Dendritic cell treated with granulocyte-macrophage colony-stimulating factor and Interleukin-4, amounts not matched to agents 40 ng/mL and 50 ng/mL, for 4 days (primary cell): ENCODE results near the gene ABCA2.
A peak's percentile ranks its signal among the peaks of the same experiment; 100 is the strongest.
"Not testable (repeated sequence)": the region's sequence is repeated elsewhere in the genome, so short reads cannot be mapped to it uniquely, and the experiment has no call there.

Source experiments
- H3K27ac Mint-ChIP-seq: one replicate; pipeline ENCODE4 v1.8.0; 2022; ENCODE audit warnings: mild to moderate bottlenecking, mixed read lengths
- H3K27me3 Mint-ChIP-seq: one replicate; pipeline ENCODE4 v1.8.0; 2022; ENCODE audit warnings: mild to moderate bottlenecking, mixed read lengths
- H3K36me3 Mint-ChIP-seq: one replicate; pipeline ENCODE4 v1.8.0; 2022; ENCODE audit warnings: low read depth, mixed read lengths
- H3K4me1 Mint-ChIP-seq: one replicate; pipeline ENCODE4 v1.8.0; 2022; ENCODE audit warnings: low read depth, mixed read lengths
- H3K4me3 Mint-ChIP-seq: one replicate; pipeline ENCODE4 v1.8.0; 2022; ENCODE audit warnings: mild to moderate bottlenecking, moderate library complexity, mixed read lengths
- H3K9me3 Mint-ChIP-seq: one replicate; pipeline ENCODE4 v1.8.0; 2022; ENCODE audit warnings: mixed read lengths
- intact Hi-C: fragments of 100-400 bp; cut with micrococcal nuclease; formaldehyde crosslinking; loops from one replicate; pipeline ENCODE4 v1.15.0; 2022

The ABCA2 gene

GRCh38 chr9:137034709-137035506, 6.9 kb upstream of the ABCA2 start:
- Mint-ChIP-seq H3K9me3 (no peaks in the 10 kb centered on the region), H3K4me1 (peaks cover 78% of the 10 kb centered on the region), H3K27me3 (peaks cover 2% of the 10 kb centered on the region), H3K36me3 (peaks cover 62% of the 10 kb centered on the region), H3K27ac (peak overlapping the region; percentile 90), H3K4me3 (peak overlapping the region; percentile 80)
- intact Hi-C loops, result loop anchor here (1.0 to 2.0 kb wide), 2 partner anchors 87 to 248 kb away; no protein-coding TSS in a partner anchor

- H3K9me3 Mint-ChIP-seq, result no peaks in the 10 kb centered on the region
Measured at GRCh38 chr9:137034039-137034708, 6.1 kb upstream of the ABCA2 start.

GRCh38 chr9:137033481-137033880, 5.4 kb upstream of the ABCA2 start:
- H3K9me3 Mint-ChIP-seq, H3K27me3 Mint-ChIP-seq, intact Hi-C loops: not testable (repeated sequence)
- Mint-ChIP-seq H3K27ac (peak overlapping the region; percentile 90), H3K36me3 (peaks cover 56% of the 10 kb centered on the region), H3K4me3 (peak overlapping the region; percentile 92), H3K4me1 (peaks cover 87% of the 10 kb centered on the region)

More at GRCh38 chr9:137034039-137034708, 6.1 kb upstream of the ABCA2 start:
- Mint-ChIP-seq H3K27ac (peak overlapping the region; percentile 90), H3K4me1 (peaks cover 85% of the 10 kb centered on the region), H3K27me3 (peaks cover 2% of the 10 kb centered on the region), H3K4me3 (peak overlapping the region; percentile 92), H3K36me3 (peaks cover 62% of the 10 kb centered on the region)
- intact Hi-C loops, result loop anchor here (2.0 kb wide), 1 partner anchor 247 kb away; no protein-coding TSS in a partner anchor

- Mint-ChIP-seq H3K4me1 (peaks cover 87% of the 10 kb centered on the region), H3K4me3 (peak overlapping the region; percentile 92), H3K27ac (peak overlapping the region; percentile 90), H3K27me3 (no peaks in the 10 kb centered on the region), H3K36me3 (peaks cover 50% of the 10 kb centered on the region), H3K9me3 (no peaks in the 10 kb centered on the region)
- intact Hi-C loops, result no loop called here
Measured at GRCh38 chr9:137032858-137033257, 4.8 kb upstream of the ABCA2 start.

- peak within 1 kb of the TSS; percentile 90 for H3K27ac Mint-ChIP-seq
- H3K4me1 Mint-ChIP-seq, result peaks cover 89% of the 10 kb centered on the region
- intact Hi-C loops, result no loop called here
Measured at GRCh38 chr9:137031904-137032640, 4.0 kb upstream of the ABCA2 start, which contains the start of gene FUT7. FUT7 (minus strand) TSS chr9:137032088; CDS start chr9:137031991, 97 bp downstream.

GRCh38 chr9:137030538-137031527, 2.8 kb upstream of the ABCA2 start:
- H3K4me3 Mint-ChIP-seq, result peak overlapping the region; percentile 92
- H3K36me3 Mint-ChIP-seq, result peaks cover 29% of the 10 kb centered on the region
- H3K4me1 Mint-ChIP-seq, result peaks cover 85% of the 10 kb centered on the region
- peak overlapping the region; percentile 90 for H3K27ac Mint-ChIP-seq
- peaks cover 8% of the 10 kb centered on the region for H3K27me3 Mint-ChIP-seq
- H3K9me3 Mint-ChIP-seq, result no peaks in the 10 kb centered on the region
- intact Hi-C loops, result no loop called here

More at GRCh38 chr9:137031904-137032640, 4.0 kb upstream of the ABCA2 start, which contains the start of gene FUT7:
- peaks cover 3% of the 10 kb centered on the region for H3K27me3 Mint-ChIP-seq
- peaks cover 42% of the 10 kb centered on the region for H3K36me3 Mint-ChIP-seq
- H3K9me3 Mint-ChIP-seq, result no peaks in the 10 kb centered on the region
- H3K4me3 Mint-ChIP-seq, result peak within 1 kb of the TSS; percentile 92

GRCh38 chr9:137030006-137030405, 2.0 kb upstream of the ABCA2 start:
- intact Hi-C loops, result no loop called here
- Mint-ChIP-seq H3K4me3 (peak overlapping the region; percentile 92), H3K27ac (peak overlapping the region; percentile 90), H3K27me3 (peaks cover 8% of the 10 kb centered on the region), H3K36me3 (peaks cover 21% of the 10 kb centered on the region), H3K4me1 (peaks cover 76% of the 10 kb centered on the region), H3K9me3 (no peaks in the 10 kb centered on the region)

GRCh38 chr9:137029058-137029936, 1.3 kb upstream of the ABCA2 start:
- intact Hi-C loops, result no loop called here
- H3K4me1 Mint-ChIP-seq, result peaks cover 69% of the 10 kb centered on the region

GRCh38 chr9:137028263-137029057, 423 bp upstream of the ABCA2 start:
- Mint-ChIP-seq H3K36me3 (peaks cover 16% of the 10 kb centered on the region), H3K9me3 (no peaks in the 10 kb centered on the region), H3K4me3 (peak overlapping the region; percentile 92), H3K27me3 (peaks cover 8% of the 10 kb centered on the region), H3K27ac (peak overlapping the region; percentile 90), H3K4me1 (peaks cover 61% of the 10 kb centered on the region)
- intact Hi-C loops, result no loop called here

More at GRCh38 chr9:137029058-137029936, 1.3 kb upstream of the ABCA2 start:
- peak overlapping the region; percentile 92 for H3K4me3 Mint-ChIP-seq
- no peaks in the 10 kb centered on the region for H3K9me3 Mint-ChIP-seq
- H3K36me3 Mint-ChIP-seq, result peaks cover 15% of the 10 kb centered on the region
- peak overlapping the region; percentile 90 for H3K27ac Mint-ChIP-seq
- H3K27me3 Mint-ChIP-seq, result peaks cover 8% of the 10 kb centered on the region

- intact Hi-C loops, result no loop called here
- Mint-ChIP-seq H3K36me3 (peaks cover 20% of the 10 kb centered on the region), H3K9me3 (no peaks in the 10 kb centered on the region), H3K4me1 (peaks cover 58% of the 10 kb centered on the region), H3K4me3 (peak overlapping the region; percentile 79), H3K27me3 (peaks cover 8% of the 10 kb centered on the region), H3K27ac (peak overlapping the region; percentile 59)
Measured at GRCh38 chr9:137026828-137027227, 1.2 kb downstream of the ABCA2 start.

GRCh38 chr9:137026384-137026783, 1.7 kb downstream of the ABCA2 start:
- Mint-ChIP-seq H3K27ac (no peak overlapping the region), H3K4me3 (no peak overlapping the region), H3K27me3 (peaks cover 8% of the 10 kb centered on the region), H3K36me3 (peaks cover 21% of the 10 kb centered on the region), H3K4me1 (peaks cover 55% of the 10 kb centered on the region), H3K9me3 (no peaks in the 10 kb centered on the region)
- intact Hi-C loops, result no loop called here
